ENCODE measurements around the gene OSBP.
"Not testable (repeated sequence)": the region's sequence is repeated elsewhere in the genome, so short reads cannot be mapped to it uniquely, and the experiment has no call there.

OSBP gene, protein sequence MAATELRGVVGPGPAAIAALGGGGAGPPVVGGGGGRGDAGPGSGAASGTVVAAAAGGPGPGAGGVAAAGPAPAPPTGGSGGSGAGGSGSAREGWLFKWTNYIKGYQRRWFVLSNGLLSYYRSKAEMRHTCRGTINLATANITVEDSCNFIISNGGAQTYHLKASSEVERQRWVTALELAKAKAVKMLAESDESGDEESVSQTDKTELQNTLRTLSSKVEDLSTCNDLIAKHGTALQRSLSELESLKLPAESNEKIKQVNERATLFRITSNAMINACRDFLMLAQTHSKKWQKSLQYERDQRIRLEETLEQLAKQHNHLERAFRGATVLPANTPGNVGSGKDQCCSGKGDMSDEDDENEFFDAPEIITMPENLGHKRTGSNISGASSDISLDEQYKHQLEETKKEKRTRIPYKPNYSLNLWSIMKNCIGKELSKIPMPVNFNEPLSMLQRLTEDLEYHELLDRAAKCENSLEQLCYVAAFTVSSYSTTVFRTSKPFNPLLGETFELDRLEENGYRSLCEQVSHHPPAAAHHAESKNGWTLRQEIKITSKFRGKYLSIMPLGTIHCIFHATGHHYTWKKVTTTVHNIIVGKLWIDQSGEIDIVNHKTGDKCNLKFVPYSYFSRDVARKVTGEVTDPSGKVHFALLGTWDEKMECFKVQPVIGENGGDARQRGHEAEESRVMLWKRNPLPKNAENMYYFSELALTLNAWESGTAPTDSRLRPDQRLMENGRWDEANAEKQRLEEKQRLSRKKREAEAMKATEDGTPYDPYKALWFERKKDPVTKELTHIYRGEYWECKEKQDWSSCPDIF

GRCh38 chr11:59615637-59616395, at the start of gene OSBP:
Gene OSBP (minus strand): TSS chr11:59615774. CDS start chr11:59615664, 110 bp downstream.
- DNase-seq (ENCODE audit: low spot score) = peak; percentile 99

- no peak for DNase-seq (ENCODE audit: low spot score)
These were observed 45.0 kb upstream of the OSBP start for GRCh38 chr11:59660621-59661020.

- no peak for DNase-seq (ENCODE audit: low spot score)
These were observed 44.4 kb upstream of the OSBP start for GRCh38 chr11:59659981-59660380.

DNA sequence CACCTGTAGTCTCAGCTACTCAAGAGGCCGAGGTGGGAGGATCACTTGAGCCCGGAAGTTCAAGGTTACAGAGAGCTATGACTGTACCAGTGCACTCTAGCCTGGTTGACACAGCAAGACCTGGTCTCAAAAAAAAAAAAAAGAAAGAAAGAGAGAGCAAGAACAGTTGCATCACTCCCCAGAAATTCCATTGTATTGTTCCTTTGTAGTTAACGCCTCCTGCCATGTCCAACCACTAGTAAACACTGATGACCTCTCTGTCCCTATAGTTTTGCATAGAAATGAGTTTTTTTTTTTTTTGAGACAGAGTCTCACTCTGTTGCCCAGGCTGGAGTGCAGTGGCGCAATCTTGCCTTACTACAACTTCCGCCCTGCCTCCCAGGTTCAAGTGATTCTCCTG, 42.5 kb upstream of the OSBP start:
- DNase-seq (ENCODE audit: low spot score) = no peak

- DNase-seq (ENCODE audit: low spot score) = no peak
These were observed 39.3 kb upstream of the OSBP start for GRCh38 chr11:59654893-59655292.

GRCh38 chr11:59647245-59647980, 31.8 kb upstream of the OSBP start:
- no peak for DNase-seq (ENCODE audit: low spot score)

GRCh38 chr11:59644528-59644927, 29.0 kb upstream of the OSBP start:
- no peak for DNase-seq (ENCODE audit: low spot score)

GRCh38 chr11:59643390-59643789, 27.8 kb upstream of the OSBP start:
- DNase-seq (ENCODE audit: low spot score) = no peak

DNA sequence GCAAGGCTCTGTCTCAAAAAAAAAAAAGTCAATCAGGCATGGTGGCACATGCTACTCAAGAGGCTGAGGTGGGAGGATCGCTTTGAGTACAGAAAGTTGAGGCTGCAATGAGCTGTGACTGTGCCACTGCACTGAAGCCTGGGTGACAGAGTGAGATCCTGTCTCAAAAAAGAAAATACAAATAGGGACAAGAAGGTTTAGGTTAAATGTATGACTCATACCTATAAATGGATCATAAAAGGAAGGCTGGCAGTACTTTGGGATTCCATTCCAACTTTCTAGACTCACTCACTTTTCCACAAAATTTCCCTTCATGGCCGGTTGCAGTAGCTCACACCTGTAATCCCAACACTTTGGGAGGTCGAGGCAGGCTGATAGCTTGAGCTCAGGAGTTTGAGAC, 25.6 kb upstream of the OSBP start:
- DNase-seq (ENCODE audit: low spot score) = no peak

- DNase-seq (ENCODE audit: low spot score) = no peak
These were observed 14.9 kb upstream of the OSBP start for GRCh38 chr11:59630493-59630892.

GRCh38 chr11:59629996-59630395, 14.4 kb upstream of the OSBP start:
- DNase-seq (ENCODE audit: low spot score) = no peak

DNA sequence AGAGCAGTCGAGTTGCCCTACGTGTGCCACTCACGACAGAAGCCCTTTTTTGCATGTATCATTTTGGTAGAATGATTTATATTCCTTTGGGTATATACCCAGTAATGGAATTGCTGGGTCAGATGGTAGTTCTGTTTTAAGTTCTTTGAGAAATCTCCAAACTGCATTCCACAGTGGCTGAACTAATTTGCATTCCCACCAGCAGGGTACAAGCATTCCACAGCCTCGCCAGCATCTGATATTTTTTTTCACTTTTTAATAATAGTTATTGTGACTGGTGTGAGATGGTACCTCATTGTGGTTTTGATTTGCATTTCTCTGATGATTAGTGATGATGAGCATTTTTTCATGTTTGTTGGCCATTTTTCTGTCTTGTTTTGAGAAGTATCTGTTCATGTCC, 11.4 kb upstream of the OSBP start:
- not testable (repeated sequence) for DNase-seq (ENCODE audit: low spot score)

DNA sequence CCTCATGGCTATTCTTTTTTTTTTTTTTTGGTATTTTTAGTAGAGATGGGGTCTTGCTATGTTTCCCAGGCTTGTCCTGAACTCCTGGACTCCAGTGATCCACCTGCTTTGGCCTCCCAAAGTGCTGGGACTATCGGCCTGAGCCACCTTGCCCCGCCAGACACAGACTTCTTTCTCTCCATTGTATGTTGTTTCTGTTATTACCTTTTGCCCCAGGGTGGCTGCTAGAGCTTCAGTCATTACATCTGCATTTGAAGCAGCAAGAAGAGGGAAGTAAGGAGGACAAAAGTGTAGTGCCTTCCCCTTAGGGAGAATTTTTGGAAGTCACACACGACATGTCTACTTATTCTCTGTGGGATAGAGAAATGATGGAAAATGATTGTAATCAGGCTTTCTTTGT, 10.1 kb upstream of the OSBP start:
- DNase-seq (ENCODE audit: low spot score) = no peak

DNA sequence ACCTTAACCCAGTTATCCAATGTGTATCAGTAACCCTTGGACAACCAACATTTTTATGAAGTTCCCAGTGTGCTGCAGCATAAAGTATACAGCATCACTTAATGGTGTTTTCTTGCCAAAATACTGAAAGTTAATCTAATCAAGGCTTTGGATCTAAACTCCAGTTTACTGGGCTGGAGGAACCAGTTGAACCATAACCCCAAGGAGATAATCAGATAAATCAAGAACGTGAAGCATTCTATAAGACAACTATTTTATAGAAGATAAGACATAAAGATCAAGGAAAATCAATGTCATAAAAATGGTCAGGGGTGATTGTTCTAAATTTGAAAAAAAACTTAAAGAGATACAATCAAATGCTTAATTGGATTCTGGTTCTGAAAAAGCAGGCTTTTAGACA, 2.3 kb upstream of the OSBP start:
- DNase-seq (ENCODE audit: low spot score) = no peak

- DNase-seq (ENCODE audit: low spot score) = no peak
These were observed 915 bp upstream of the OSBP start for GRCh38 chr11:59616396-59616982.

GRCh38 chr11:59615120-59615636, 396 bp downstream of the OSBP start:
- peak; percentile 65 for DNase-seq (ENCODE audit: low spot score)

- DNase-seq (ENCODE audit: low spot score) = no peak
These were observed 1.1 kb downstream of the OSBP start for GRCh38 chr11:59614277-59615119.

DNA sequence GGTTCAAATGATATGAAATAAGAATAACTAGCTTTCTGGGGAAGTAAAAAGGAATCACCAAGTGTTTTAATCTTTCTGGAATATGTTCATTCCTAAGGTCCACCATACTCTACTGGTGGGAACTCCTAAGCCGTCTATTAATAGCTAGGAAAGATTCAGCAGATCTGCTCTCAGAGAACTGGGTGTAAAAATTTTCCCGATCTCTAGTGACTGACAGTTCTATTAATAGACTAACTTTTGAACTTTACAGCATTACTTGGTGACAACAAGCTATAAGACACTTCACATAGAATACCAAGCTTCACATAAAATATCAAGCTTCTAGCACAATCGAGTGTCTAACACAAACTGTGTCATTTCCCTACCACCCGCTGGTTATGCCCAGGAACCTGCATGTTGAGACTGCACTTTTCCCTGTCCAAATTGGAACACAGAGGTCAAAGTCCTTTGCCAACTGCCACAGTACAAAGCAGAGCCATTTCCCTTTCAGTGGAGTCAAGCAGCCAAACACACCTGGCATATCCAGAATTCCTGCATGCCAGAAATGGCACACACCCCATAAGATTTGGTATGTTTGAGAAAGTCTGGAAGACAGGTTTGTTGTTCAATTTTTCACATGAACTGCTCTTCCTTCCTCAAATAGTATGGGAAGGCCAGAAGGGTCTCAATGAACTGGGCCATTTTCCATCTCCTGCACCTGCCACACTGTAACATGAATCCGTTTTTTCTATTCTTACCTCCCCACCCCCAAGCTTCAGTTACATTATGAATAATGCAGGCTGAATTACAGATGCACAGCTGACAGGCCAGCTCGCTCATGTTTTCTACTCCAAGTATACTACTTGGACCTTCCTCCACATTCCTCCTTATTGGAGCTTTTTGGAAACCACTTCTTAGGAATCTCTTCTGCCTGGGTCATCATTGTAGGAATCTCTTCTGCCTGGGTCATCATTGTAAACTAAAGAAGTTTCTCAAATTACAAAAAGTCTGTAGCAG, 3.7 kb downstream of the OSBP start:
- DNase-seq (ENCODE audit: low spot score) = no peak

DNA sequence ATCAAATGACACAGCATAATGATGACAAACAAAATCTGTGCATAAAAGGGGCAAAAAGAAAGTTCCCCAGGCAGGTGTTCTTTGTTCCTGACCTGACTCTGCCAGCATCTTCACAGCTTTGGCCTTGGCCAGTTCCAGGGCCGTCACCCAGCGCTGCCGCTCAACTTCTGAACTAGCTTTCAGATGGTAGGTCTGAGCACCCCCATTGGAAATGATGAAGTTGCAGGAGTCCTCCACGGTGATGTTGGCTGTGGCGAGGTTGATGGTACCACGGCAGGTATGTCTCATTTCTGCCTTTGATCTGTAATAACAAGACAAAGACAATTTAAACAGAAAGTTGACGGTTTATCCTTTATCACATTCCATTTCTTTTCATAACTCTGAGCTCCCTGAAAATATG, 5.3 kb downstream of the OSBP start:
- no peak for DNase-seq (ENCODE audit: low spot score)
